GM11168 (cell line): ENCODE data around the gene PCDHGB6.
"Not testable (repeated sequence)": the region's sequence is repeated elsewhere in the genome, so short reads cannot be mapped to it uniquely, and the experiment has no call there.

Experiments used
- in situ Hi-C: fragments of 300-500 bp; cut with MboI; formaldehyde crosslinking; loops from one replicate; pipeline ENCODE4 v1.12.0; 2022; ENCODE audit warnings: low sequenced_read_pairs; ENCODE audit not compliant: unreplicated experiment

PCDHGB6 gene

DNA sequence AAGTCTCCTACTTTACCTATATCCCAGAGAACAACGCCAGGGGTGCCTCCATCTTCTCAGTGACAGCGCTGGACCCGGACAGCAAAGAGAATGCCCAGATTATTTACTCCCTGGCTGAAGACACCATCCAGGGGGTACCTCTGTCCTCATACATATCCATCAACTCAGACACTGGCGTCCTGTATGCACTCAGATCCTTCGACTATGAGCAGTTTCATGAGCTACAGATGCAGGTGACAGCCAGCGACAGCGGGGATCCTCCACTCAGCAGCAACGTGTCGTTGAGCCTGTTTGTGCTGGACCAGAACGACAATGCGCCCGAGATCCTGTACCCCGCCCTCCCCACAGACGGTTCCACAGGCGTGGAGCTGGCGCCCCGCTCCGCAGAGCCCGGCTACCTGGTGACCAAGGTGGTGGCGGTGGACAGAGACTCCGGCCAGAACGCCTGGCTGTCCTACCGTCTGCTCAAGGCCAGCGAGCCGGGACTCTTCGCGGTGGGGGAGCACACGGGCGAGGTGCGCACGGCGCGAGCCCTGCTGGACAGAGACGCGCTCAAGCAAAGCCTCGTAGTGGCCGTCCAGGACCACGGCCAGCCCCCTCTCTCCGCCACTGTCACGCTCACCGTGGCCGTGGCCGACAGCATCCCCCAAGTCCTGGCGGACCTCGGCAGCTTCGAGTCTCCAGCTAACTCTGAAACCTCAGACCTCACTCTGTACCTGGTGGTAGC is 6.9 kb downstream of the PCDHGB6 start:
- in situ Hi-C loops: loop anchor here (5.0 kb wide), 1 partner anchor 148 kb away; no protein-coding TSS in a partner anchor

DNA sequence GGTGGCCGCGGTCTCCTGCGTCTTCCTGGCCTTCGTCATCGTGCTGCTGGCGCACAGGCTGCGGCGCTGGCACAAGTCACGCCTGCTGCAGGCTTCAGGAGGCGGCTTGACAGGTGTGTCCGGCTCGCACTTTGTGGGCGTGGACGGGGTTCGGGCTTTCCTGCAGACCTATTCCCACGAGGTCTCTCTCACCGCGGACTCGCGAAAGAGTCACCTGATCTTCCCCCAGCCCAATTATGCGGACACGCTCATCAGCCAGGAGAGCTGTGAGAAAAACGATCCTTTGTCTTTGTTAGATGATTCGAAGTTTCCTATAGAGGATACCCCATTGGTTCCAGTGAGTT is 7.4 kb downstream of the PCDHGB6 start:
- in situ Hi-C loops: not testable (repeated sequence)

DNA sequence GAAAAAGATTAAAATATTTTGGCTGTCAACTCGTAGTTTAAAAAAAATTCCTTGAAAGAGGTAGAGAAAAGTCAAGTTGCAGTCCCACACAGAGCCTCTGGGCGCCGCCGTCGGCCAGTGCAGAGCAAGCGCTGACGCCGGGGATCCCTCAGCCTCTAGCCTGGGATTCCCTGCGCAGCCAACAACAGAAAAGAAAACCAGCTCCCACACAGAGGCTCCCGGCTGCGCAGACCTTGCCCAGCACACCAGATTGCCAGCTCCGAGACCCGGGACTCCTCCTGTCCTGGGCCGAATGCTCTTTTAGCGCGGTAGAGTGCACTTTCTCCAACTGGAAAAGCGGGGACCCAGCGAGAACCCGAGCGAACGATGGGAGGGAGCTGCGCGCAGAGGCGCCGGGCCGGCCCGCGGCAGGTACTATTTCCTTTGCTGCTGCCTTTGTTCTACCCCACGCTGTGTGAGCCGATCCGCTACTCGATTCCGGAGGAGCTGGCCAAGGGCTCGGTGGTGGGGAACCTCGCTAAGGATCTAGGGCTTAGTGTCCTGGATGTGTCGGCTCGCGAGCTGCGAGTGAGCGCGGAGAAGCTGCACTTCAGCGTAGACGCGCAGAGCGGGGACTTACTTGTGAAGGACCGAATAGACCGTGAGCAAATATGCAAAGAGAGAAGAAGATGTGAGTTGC is 9.8 kb downstream of the PCDHGB6 start, which contains the start of gene PCDHGB7:
PCDHGB7 (plus strand) TSS at position 184 of the 679 bp plus-strand sequence; CDS start at position 367, 183 bp downstream.
- in situ Hi-C loops: not testable (repeated sequence)

DNA sequence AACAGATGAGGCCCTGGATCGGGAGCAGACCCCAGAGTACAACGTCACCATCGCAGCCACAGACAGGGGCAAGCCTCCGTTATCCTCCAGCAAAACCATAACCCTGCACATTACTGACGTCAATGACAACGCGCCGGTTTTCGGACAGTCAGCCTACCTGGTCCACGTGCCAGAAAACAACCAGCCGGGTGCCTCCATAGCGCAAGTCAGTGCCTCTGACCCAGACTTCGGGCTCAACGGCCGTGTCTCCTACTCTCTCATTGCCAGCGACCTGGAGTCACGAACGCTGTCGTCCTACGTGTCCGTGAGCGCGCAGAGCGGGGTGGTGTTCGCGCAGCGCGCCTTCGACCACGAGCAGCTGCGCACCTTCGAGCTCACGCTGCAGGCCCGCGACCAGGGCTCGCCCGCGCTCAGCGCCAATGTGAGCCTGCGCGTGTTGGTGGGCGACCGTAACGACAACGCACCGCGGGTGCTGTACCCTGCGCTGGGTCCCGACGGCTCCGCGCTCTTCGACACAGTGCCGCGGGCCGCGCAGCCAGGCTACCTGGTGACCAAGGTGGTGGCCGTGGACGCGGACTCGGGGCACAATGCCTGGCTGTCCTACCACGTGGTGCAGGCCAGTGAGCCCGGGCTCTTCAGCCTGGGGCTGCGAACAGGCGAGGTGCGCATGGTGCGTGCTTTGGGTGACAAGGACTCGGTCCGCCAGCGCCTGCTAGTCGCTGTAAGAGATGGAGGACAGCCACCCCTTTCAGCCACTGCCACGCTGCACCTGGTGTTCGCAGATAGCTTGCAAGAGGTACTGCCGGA is 11.5 kb downstream of the PCDHGB6 start:
- in situ Hi-C loops: no loop called here

DNA sequence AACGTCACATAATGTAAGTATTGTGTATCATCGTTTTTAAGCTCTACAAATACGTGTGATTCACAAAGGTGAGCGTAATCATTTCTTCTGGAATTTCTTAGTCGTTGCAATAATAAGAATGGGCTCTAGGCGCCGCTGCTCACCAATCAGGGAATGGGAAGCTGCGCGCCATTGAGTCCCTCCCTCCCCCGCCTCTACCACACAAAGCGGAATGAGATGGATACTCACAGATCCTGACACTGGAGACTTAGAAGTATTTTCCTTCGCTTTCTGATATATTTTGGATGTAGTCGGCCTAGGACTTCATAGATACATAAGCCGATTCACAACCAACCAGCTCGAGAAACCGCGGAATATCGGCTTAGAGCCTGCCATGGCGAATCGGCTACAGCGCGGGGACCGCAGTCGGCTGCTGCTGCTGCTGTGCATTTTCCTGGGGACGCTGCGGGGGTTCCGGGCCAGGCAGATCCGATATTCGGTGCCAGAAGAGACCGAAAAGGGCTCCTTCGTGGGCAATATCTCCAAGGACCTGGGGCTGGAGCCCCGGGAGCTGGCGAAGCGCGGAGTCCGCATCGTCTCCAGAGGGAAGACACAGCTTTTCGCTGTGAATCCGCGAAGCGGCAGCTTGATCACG is 13.2 kb downstream of the PCDHGB6 start, which contains the start of gene PCDHGA11:
PCDHGA11 (plus strand) TSS at position 197 of the 634 bp plus-strand sequence; CDS start at position 374, 177 bp downstream.
- in situ Hi-C loops: no loop called here

DNA sequence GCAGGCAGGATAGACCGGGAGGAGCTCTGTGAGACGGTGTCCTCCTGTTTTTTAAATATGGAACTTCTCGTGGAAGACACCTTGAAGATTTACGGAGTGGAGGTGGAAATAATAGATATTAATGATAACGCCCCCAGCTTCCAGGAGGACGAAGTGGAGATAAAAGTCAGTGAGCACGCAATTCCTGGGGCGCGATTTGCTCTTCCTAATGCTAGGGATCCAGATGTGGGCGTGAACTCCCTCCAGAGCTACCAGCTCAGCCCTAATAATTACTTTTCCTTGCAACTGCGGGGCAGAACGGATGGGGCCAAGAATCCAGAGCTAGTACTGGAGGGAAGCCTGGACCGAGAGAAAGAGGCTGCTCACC is 13.7 kb downstream of the PCDHGB6 start:
- in situ Hi-C loops: no loop called here

DNA sequence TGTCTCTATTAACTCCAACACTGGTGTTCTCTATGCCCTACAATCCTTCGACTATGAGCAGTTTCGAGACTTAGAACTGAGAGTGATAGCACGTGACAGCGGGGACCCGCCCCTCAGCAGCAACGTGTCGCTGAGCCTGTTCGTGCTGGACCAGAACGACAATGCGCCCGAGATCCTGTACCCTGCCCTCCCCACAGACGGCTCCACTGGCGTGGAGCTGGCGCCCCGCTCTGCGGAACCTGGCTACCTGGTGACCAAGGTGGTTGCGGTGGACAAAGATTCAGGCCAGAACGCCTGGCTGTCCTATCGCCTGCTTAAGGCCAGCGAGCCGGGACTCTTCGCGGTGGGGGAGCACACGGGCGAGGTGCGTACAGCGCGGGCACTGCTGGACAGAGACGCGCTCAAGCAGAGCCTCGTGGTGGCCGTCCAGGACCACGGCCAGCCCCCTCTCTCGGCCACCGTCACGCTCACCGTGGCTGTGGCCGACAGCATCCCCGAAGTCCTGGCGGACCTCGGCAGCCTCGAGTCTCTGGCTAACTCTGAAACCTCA is 15.0 kb downstream of the PCDHGB6 start:
- in situ Hi-C loops: no loop called here

DNA sequence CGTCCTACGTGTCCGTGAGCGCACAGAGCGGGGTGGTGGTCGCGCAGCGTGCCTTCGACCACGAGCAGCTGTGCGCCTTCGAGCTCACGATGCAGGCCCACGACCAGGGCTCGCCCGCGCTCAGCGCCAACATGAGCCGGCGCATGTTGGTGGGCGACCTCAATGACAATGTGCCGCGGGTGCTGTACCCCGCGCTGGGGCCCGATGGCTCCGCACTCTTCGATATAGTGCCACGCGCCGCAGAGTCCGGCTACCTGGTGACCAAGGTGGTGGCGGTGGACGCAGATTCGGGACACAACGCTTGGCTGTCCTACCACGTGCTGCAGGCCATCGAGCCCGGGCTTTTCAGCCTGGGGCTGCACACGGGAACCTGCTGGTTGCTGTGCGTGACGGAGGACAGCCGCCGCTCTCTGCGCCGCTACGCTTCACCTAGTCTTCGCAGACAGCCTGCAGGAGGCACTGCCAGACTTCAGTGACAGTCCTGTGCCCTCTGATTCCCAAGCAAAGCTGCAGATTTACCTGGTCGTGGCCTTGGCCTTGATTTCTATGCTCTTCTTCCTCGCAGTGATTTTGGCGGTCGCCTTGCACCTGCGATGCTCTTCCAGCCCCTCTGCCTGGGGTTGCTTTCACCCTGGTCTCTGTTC is 20.1 kb downstream of the PCDHGB6 start:
- in situ Hi-C loops: loop anchor here (5.0 kb wide), 1 partner anchor 89 kb away; no protein-coding TSS in a partner anchor

DNA sequence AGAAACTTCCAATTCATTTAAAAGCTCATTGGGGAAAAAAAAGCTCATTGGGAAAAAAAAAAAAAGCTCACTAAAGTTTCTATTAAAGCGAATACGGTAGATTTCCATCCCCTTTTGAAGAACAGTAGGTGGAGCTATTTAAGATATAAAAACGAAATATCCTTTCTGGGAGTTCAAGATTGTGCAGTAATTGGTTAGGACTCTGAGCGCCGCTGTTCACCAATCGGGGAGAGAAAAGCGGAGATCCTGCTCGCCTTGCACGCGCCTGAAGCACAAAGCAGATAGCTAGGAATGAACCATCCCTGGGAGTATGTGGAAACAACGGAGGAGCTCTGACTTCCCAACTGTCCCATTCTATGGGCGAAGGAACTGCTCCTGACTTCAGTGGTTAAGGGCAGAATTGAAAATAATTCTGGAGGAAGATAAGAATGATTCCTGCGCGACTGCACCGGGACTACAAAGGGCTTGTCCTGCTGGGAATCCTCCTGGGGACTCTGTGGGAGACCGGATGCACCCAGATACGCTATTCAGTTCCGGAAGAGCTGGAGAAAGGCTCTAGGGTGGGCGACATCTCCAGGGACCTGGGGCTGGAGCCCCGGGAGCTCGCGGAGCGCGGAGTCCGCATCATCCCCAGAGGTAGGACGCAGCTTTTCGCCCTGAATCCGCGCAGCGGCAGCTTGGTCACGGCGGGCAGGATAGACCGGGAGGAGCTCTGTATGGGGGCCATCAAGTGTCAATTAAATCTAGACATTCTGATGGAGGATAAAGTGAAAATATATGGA is 22.7 kb downstream of the PCDHGB6 start, which contains the start of gene PCDHGA12:
PCDHGA12 (plus strand) TSS at position 176 of the 782 bp plus-strand sequence; CDS start at position 429, 253 bp downstream.
- in situ Hi-C loops: no loop called here

DNA sequence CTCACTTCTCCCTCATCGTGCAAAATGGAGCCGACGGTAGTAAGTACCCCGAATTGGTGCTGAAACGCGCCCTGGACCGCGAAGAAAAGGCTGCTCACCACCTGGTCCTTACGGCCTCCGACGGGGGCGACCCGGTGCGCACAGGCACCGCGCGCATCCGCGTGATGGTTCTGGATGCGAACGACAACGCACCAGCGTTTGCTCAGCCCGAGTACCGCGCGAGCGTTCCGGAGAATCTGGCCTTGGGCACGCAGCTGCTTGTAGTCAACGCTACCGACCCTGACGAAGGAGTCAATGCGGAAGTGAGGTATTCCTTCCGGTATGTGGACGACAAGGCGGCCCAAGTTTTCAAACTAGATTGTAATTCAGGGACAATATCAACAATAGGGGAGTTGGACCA is 23.5 kb downstream of the PCDHGB6 start:
- in situ Hi-C loops: no loop called here

DNA sequence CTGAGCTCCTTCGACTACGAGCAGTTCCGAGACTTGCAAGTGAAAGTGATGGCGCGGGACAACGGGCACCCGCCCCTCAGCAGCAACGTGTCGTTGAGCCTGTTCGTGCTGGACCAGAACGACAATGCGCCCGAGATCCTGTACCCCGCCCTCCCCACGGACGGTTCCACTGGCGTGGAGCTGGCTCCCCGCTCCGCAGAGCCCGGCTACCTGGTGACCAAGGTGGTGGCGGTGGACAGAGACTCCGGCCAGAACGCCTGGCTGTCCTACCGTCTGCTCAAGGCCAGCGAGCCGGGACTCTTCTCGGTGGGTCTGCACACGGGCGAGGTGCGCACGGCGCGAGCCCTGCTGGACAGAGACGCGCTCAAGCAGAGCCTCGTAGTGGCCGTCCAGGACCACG is 24.5 kb downstream of the PCDHGB6 start:
- in situ Hi-C loops: not testable (repeated sequence)

DNA sequence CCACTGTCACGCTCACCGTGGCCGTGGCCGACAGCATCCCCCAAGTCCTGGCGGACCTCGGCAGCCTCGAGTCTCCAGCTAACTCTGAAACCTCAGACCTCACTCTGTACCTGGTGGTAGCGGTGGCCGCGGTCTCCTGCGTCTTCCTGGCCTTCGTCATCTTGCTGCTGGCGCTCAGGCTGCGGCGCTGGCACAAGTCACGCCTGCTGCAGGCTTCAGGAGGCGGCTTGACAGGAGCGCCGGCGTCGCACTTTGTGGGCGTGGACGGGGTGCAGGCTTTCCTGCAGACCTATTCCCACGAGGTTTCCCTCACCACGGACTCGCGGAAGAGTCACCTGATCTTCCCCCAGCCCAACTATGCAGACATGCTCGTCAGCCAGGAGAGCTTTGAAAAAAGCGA is 24.9 kb downstream of the PCDHGB6 start:
- in situ Hi-C loops: not testable (repeated sequence)

DNA sequence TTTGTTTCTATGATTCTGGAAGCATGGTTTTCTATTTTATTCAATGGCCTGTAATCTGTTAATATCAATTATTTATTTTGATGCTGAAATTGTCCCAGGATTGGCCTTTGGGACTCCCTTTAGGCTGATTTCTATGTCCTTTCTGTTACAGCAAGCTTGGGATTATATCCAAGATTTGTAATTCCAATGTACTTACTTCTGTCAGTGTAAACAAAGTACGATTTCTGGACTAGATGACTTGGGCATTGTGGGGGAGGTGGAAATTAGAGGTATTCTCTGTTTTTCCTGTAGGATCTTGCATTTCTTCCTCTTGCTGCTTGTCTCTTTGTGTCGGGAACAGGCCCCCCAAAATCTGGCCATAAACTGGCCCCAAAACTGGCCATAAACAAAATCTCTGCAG is 26.2 kb downstream of the PCDHGB6 start:
- in situ Hi-C loops: no loop called here

DNA sequence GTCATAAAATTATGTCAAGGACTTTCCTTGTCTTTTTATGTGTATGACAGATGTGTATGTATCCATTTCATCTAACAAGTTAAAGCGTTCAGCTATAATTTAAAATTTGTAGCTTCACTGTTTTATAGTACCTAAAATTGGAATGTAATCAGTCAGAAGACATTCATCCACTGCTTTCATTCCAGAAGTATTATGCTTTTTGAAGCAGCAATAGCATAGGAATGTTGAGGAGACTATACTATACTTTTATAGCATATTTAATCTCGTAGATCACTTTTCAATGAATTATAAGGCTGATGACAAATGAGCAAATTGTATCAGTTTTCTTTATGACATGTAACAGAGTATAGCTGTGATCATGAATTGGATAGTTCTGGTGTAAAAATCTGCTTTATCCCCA is 29.4 kb downstream of the PCDHGB6 start:
- in situ Hi-C loops: no loop called here

DNA sequence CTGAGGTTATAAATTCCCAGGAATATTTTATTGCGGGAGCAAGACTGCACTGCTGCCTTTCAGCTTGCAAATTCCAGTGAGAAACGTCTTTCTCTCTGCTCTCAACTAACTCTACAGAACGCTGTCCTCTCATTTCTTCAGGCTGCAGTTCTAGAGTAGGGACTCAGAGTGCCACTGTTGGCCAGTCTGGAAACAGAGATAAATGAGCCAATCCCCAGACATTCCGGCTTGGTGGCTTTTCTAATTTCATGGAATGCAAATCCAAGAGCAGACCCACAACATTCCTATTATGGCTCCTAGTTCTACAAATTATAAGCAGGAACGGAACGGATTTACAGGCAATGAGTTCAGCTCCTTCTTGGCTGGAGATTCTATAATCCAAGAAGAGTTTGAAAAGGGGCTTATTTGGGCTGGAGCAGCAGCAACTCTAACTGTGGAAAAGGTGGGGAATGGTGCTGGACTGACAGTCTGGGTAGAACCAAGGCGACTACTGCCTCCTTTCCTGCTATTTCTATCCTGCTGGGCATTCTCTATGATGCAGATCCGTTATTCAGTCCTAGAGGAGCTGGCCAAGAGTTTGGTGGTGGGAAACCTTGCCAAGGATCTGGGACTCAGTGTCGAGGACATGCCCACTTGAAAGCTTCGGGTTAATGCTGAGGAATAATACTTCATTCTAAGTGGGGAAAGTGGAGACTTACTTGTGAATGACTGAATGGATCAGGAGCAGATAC is 31.8 kb downstream of the PCDHGB6 start:
- in situ Hi-C loops: no loop called here

DNA sequence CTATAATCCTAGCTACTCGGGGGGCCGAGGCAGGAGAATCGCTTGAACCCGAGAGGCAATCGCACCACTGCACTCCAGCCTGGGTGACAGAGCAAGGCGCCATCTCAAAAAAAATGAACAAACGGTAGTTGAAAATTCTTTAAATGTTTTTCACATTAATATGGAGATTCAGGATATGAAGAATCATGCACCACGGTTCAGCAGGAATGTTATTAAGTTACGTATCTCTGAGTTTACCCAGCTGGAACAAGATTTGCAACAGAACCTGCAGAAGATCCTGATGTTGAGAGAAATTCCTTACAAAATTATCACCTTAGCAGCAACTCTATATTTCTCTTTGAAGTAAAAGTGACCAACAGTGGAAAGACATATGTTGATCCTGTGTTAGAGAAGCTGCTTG is 32.5 kb downstream of the PCDHGB6 start:
- in situ Hi-C loops: no loop called here

DNA sequence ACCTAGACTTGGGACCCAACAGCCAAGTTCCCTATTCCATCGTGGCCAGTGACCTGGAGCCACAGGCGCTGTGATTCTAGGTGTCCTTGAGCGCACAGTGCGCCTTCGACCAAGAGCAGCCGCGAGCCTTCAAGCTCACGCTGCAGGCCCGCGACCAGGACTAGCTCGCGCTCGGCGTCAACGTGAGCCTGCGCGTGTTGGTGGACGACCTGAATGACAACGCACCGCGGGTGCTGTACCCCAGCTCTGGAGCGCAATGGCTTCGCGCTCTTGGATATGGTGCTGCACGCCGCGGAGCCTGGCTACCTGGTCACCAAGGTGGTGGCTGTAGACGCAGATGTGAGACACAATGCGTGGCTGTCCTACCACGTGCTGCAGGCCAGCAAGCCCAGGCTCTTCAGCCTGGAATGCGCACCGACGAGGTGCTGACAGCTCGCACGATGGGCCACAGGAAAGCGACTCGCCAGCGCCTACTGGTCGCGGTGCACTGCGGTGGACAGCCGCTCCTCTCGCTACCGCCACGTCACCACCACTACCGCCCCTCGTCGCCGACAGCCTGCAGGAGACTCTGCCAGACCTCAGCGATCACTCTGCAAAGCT is 33.9 kb downstream of the PCDHGB6 start:
- in situ Hi-C loops: no loop called here
